Cerebellar cortex (tissue), 1 donor: ENCODE measurements around the gene FBXO41.

ENCODE experiments used
- DNase-seq: peaks from one replicate; pipeline ENCODE4 v3.0.0-alpha.2; 2015; ENCODE audit warnings: low spot score

Gene FBXO41

GRCh38 chr2:73212448-73213176, 71.7 kb downstream of the FBXO41 start:
- peak; percentile 76 for DNase-seq

GRCh38 chr2:73212098-73212447, 72.2 kb downstream of the FBXO41 start:
- no peak for DNase-seq

GRCh38 chr2:73210696-73211095, 73.6 kb downstream of the FBXO41 start:
- DNase-seq = no peak

- DNase-seq = no peak
These were observed 74.3 kb downstream of the FBXO41 start for GRCh38 chr2:73210019-73210418.

- no peak for DNase-seq
These were observed 76.0 kb downstream of the FBXO41 start for GRCh38 chr2:73208258-73208657.

GRCh38 chr2:73205611-73206010, 78.7 kb downstream of the FBXO41 start:
- no peak for DNase-seq
